Forelimb muscle (tissue), 1 donor: ENCODE measurements around the gene SMKR1. TPM values are rescaled to one million over a fixed set of nuclear protein-coding genes. Genes with fewer than 3 reads are reported as not detected.
"Not testable (repeated sequence)": the region's sequence is repeated elsewhere in the genome, so short reads cannot be mapped to it uniquely, and the experiment has no call there.

Experiments
- DNase-seq: peaks from one replicate; pipeline ENCODE4 v3.0.0-alpha.2; 2013; ENCODE audit warnings: low read depth
- polyA plus RNA-seq: library from polyadenylated mRNA; unstranded; fragments of 120-200 nt; gene quantifications from one replicate; pipeline ENCODE4 v1.2.1, GENCODE V29; 2013; ENCODE audit not compliant: insufficient read length

SMKR1 gene
- polyA plus RNA-seq, 1 donor = 0.14 TPM

DNA sequence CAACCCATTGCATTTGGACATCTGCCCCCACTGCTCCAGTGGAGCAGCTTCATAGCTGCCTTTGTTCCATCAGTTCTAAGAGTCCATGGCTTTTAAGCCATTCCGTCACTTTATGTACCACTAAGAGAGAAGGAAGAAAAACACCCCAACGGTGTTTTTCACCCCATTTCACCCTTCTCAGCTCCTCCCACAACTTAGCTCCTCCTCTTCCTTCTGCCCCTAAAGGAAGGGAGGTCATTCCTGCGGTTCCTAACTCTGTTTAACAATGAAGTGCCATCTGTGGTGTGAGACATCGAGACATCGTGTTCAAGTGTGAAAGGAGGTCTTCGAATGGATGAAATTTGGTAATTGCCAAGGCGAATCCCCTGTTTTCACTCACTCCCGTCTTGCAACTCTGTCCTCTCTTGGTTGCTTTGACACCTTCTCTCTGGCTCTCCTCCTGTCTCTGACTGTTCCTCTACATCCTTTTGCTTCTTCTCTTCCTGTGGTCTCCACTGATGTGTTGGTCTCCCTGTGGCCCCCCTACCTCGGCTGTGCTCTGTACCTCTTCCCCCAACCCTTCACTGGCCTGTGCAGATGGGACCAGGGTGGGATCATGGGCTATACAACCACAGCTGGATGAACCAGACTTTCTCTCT, 23.0 kb downstream of the SMKR1 start:
- DNase-seq = no peak

DNA sequence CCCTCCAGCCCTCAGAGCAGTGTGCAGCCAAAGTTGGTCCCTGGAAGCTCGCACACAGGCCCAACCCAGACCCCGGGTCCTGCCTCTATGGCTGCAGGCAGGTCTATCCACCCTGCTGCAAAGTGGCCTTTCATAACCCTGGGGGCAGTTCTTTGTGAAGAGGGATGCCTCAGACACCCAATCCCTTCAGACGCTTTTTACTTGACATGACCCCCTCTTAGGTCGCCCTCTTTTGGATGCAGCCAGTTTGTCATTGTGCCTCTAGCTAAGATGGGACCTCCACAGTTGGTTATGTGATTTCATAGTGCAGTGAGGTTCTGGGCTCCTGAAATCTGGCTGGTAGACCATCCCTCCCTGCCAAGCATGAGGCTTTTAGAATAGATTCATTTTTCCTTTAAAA, 27.3 kb downstream of the SMKR1 start:
- no peak for DNase-seq

DNA sequence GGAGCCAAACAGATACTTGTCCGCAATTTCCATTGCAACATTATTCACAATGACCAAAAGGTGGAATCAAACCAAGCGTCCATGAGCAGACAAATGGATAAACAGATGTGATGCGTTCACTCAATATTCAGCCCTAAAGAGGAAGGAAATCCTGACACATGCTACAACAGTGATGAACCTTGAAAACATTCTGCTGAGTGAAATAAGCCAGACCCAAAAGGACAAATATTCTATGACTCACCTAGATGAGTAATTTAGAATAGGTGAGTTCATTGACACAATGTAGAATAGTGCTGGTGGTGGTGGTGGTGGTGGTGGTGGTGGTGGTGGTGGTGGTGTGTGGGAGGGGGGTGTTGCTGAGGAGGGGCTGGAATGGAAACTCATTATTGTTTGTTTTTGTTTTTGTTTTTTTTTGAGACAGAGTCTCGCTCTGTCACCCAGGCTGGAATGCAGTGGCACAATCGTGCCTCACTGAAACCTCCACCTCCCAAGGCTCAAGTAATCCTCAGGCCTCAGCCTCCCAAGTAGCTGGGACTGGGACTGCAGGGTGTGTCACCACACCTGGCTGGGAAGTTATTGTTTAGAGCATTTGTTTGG, 28.6 kb downstream of the SMKR1 start:
- DNase-seq = no peak

DNA sequence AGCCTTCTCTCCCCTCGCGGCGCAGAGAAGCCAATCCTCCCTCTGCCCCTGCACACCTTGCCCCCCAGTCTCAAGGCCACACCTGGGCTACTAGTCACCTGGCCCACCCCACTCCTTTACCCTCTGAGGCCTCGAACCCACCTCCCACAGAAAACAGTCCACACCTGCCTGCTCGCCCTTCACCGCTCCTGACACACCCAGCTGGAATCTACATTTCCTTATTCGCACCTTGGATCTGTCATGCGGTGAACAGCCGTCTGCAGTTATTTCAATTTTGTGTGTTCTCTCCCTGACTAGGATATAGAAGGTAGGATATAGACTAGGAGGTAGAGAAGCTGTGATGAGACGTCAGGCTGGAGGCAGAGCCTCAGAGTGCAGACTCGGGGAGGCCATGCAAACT, 29.4 kb downstream of the SMKR1 start:
- no peak for DNase-seq

DNA sequence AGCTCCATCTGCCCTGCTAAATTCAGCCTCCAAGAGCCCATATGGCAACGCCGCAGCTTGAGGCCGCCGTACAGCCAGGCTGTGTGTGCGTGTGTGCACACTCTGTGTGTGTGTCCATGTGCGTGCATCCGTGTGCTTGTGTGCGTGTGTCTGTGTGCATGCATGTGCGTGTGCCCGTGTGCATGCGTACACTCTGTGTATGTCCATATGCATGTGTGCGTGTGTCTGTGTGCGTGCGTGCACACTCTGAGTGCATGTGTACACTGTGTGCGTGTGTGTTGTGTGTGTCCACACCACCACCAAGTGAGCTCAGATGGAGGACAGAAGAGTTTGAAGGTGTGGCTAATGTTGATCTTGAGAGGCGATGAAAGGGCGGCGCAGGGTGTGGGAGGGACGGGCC, 30.0 kb downstream of the SMKR1 start:
- DNase-seq = no peak

DNA sequence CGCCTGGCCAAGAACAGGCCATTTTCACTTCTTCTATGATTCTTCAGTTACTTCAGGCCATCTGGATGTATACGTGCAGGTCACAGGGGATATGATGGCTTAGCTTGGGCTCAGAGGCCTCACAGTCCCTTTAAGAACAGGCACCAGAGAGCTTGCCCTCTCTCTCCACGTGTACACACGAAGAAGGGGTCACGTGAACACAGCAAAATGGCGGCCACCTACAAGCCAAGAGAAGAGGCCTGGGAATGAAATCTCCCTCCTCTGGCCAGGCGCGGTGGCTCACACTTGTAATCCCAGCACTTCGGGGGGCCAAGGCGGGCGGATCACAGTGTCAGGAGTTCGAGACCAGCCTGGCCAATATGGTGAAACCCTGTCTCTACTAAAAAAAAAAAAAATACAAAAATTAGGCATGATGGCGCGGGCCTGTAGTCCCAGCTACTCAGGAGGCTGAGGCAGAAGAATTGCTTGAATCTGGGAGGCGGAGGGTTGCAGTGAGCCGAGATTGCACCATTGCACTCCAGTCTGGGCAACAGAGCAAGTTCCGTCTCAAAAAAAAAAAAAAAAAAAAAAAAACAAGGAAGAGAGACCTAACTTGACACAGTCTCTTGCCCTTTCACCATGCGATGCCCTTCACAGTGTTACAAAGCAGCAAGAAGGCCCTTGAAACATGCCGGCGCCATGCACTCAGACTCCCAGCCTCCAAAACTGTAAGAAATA, 32.4 kb downstream of the SMKR1 start:
- not testable (repeated sequence) for DNase-seq

DNA sequence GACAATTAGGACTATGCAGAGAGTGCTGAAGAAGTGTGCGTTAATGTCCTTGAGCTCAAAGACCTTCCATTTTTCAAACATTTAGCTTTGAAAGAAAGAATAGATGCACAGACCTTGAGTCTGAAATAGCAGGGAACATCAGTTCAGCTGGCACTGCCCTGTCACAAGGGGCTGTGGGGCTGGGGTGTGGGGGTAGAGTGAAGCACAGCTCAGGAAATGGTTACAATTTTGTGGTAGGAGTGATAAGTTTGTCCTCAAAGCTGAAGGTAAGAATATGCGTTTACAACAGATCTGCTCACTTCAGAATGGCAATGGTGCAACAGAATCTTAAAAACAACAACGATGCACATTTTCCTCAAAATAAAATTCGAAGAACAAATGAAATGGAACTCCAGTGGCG, 33.6 kb downstream of the SMKR1 start:
- DNase-seq = no peak

DNA sequence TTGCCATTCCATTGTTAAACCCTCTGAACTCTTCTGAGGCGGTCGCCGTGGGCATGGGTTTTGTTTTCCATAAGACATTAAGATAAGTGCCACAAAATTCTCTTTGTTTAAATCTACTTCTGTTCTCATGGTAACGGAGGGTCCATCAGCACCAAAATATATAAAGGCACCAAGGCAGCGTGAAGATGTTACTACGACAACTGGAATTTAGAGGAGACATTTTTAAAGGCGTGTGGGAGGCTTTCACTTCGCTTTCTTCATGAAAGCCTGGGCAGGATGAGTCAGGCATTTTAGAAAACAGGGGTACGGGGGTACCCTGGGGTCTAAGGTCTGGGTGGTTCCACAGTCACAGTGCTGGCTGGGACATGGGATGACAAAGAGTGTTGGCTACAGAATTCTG, 34.0 kb downstream of the SMKR1 start:
- no peak for DNase-seq

DNA sequence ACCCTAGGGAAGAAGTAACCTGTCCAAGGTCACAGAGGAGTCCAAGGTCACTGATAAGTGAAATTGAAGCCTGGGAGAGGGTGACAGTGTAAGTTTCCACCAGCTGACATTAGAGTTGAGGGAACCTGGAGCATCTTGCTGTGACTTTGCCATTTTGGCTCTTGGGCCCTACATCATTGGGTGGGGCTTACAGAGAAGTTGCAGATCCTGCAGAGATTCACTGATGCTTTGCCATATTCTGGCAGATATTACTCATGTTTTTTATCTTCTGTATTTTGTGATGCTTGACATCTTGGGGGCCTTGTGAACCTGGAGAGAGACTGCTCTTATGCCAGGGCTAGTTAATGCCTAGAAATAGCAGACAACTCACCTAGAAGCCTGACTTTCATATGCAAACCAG, 36.5 kb downstream of the SMKR1 start:
- DNase-seq = no peak

DNA sequence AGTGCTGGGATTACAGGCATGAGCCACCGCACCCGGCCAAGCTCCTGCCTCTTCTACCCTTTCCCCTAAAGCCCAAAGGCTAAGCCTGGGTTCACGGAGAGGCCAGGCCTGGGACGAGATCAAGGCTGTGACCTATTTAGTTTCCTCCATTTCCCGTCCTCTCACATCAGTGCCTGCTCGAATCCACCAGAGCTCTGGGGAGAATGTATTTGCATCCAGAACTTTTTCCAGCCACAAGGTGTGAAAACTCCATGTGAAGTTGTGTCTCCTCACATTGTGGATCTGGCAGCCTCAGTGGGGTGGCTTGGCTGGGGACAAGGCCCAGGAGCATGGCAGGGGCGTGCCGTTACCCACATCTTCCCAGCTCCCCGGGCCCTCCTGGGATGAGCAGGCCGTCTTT, 38.0 kb downstream of the SMKR1 start:
- no peak for DNase-seq

DNA sequence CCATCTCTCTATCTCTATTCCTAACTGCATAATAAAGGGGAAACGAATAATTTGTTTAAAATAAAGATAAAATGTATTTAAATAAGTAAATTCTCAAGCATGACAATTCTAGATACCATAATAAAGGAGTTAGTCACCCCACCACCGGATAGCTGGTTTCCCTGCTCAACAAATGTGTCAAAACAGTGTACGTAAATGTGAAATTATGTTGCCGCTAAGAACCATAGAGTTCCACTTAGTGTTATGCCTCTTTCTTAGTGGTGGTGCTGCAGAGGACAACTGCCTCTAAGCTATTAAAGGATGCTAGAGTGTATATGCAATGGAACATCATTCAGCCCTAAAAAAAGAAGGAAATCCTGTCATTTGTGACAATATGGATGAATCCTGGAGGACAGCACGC, 42.4 kb downstream of the SMKR1 start:
- DNase-seq = no peak

DNA sequence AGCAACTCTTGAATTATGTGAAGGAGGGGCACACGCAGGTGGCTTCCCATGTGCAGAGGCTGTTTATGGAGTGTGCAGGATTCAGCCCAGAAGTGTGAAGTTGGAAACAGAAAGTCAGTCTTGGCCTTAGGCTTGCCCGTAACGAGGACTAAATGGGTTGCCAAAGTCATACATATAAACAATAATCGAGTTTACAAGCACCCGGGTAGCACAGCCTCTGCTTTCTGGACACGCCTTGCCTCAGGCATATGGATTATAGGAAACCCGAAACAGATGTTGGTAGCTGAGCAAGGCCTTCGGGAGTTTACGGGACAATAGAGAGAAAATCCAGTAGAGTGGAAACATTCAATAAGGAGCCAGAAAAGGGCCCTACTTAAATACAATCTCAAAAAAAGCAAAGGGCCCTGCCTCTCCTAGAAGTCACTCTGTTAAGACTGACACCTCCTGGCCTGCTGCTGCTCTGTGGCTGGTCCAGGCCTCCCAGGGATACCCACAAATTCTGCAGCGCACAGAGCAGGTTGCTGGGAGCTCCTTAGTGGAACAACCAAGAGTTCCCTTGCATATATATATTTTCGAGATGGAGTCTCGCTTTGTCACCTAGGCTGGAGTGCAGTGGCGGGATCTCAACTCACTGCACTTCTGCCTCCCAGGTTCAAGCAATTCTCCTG, 48.5 kb downstream of the SMKR1 start:
- peak; percentile 52 for DNase-seq

DNA sequence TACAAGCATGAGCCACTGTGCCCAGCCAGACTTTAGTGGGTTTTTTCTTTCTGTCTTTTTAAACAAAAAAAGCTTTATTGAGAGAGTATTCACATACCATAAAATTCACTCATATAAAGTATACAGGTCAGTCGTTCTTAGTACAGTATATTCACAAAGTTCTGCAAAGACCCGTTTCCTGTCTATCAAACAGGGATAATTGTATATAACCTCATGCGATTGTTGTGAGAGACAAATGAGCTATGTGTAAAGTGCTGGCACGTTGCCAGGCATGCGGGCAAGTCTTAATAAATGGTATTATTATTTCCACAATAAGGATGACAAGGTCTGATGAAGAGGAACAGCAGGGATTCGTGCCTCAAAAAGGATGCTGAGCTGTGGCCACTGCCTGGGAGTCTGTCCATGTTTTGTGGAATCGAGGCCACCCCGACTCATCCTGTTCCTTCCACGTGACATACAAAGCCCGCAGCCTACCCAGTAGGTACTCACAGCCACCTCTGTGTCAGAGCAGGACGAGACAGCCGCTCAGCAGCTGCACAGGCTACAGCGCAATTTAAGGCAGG, 51.6 kb downstream of the SMKR1 start:
- DNase-seq = no peak

DNA sequence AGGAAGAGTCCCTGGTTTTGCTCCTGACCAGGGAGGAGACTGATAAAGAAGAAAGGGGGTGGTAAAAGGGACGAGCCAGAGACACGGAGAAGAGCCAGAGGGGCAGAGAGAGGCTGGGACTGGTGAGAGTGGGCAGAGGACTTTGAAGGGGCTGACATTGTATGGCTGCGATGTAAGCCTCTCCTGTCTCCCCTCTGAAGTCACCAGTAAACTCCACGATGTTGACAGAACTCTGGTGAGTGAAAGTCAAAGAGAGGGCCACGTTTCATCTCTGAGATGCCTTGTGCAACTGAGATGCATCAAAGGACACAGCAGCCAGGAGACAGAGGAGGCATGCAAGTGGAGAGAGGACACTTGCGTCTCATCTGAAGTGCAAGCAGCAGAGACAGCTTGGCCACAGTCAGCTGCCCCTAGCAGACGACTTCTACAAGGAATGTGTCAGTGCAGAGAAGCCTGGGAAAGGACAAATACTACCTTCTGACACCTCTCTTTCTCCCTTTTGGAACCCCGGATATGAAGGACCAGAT, 54.3 kb downstream of the SMKR1 start:
- no peak for DNase-seq

DNA sequence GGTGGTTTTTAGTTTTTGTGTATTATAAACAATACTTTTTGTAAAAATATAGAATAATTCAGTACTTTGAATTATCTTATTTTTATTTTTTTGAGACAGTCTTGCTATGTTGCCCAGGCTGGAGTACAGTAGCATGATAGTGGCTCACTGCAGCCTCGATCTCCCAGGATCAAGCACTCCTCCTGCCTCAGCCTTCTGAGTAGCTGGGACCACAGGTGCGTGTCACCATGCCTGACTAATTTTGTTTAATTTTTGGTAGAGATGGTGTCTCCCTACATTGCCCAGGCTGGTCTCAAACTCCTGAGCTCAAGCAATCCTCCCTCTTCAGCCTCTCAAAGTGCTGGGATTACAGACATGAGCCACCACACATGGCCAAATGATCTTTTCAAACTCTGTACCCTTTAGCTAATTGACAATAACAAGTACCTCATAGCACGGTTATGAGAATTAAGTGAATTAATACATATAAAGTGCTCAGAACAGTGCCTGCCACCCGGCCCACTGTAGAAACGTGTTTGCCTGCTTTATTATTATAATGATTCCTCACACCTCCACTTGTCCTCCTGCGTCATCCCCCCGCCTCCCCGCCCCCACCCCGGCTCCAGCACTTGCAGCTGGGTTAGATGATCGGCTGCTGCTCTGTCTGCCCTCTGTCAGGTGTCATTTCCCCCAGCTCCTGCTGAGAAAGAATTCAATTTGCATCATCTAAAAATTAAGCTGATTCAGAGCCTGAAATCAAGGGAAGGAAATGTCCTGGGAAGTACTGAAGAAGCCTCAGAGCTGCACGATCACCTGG, 55.6 kb downstream of the SMKR1 start:
- DNase-seq = no peak

DNA sequence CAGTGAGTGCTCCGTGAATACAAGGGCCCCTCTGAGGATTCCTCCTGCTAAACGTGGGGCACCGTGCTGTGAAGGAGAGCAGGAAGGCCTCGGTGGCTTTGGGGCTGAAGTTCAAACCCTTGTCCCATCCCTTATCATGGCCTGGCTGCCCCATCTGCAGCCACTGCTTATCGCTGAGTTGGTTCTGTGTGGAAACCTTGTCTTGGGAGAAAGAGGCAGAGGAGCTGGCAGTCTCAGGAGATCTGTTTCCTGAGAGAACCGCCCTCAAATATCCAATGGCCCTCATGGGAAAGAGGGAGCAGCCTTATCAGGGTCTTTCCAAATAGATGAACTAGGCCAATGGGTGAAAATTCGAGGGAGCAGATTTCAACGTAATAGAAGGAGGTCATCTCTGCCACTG, 57.2 kb downstream of the SMKR1 start:
- DNase-seq = no peak

DNA sequence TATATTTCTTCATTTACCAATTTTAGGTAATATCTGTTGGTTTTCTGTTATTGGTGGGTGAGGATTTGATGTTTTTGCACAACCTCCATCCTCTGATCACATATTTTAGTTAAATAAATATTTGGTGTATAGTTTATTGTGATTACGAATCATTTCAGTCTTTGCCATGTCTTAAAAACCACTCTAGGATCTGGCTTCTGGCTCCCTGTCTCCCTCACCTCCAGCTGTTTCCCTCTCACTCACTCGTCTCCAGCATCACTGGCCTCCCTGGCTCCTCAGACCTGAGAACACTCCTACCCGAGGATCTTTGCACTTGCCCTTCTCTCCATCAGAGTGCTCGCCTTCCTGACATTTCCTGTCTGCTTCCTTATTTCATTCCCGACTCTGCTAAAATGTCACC, 58.5 kb downstream of the SMKR1 start:
- DNase-seq = no peak

DNA sequence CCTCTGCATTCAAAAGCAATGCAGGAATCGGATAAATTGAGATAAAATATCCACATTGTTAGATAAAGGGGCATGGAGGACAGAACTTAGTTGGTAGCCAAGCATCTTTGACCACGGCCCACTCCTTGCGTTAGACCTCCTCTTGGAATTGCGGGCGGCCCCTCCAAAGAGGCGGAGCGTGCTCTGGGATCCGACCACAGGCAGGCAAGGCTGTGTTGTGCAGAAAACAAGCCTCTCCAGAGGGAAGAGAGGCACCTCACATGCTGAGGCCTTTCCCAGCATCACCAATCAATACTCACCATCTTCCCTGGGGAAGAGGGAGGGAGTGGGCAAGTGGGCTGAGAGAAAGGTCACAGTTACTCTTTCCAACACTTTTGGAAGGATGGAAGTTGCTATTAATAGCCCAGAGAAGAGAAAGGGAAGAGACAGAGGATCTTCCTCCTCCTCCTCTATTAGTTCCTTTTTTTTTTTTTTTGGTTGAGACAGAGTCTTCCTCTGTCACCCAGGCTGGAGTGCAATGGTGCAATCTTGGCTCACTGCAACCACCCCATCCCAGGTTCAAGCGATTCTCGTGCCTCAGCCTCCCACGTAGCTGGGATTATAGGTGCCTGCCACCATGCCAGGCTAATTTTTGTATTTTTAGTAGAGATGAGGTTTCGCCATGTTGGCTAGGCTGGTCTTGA, 59.5 kb downstream of the SMKR1 start:
- DNase-seq = no peak
